ENCODE measurements around the gene RHOF. TPM values are rescaled to one million over a fixed set of nuclear protein-coding genes. Genes with fewer than 3 reads are reported as not detected.
A peak's percentile ranks its signal among the peaks of the same experiment; 100 is the strongest.

The RHOF gene
- total and polyA plus RNA-seq, 2 of the 13 experiments (the other 11 are each of a cell fraction or from before 2014, with no cell fraction given), result 14.6 to 32.2 TPM

GRCh38 chr12:121769831-121770301, 23.6 kb downstream of the RHOF start (continued):
- peak; percentile 34; the same call in 1 of the 2 replicates for TF ChIP-seq ARID4A (CRISPR knock-in tag; IDR thresholded peaks at IDR 0.05; ENCODE audit: borderline replicate concordance)
- TF ChIP-seq KLF9 (CRISPR knock-in tag; IDR thresholded peaks at IDR 0.05; ENCODE audit: low read depth), result no peak
- TF ChIP-seq MEF2D (CRISPR knock-in tag; IDR thresholded peaks at IDR 0.05), result 0 out of 2 replicates have a peak, but pooled peaks have one; percentile 22
- peak; percentile 62; the same call in 1 of the 2 replicates for TF ChIP-seq AKAP8 (CRISPR knock-in tag; IDR thresholded peaks at IDR 0.05)
- no peak; the same call in 1 of the 2 replicates for TF ChIP-seq TRAFD1 (CRISPR knock-in tag; IDR thresholded peaks at IDR 0.05; ENCODE audit: borderline replicate concordance)
- no peak for TF ChIP-seq FOXK2 (IDR thresholded peaks at IDR 0.05)
- peak; percentile 76 for TF ChIP-seq PAXIP1 (CRISPR knock-in tag; conservative IDR thresholded peaks at IDR 0.05)
- TF ChIP-seq MTF1 (CRISPR knock-in tag; IDR thresholded peaks at IDR 0.05), result no peak
- TF ChIP-seq UBTF (CRISPR knock-in tag; IDR thresholded peaks at IDR 0.05), result peak; percentile 68
- TF ChIP-seq FOXP1 (IDR thresholded peaks at IDR 0.05), result no peak
- peak; percentile 7; the same call in 1 of the 2 replicates for TF ChIP-seq FOXP1 (CRISPR knock-in tag; IDR thresholded peaks at IDR 0.05)
- 0 out of 2 replicates have a peak, but pooled peaks have one; percentile 19 for TF ChIP-seq RFXAP (CRISPR knock-in tag; IDR thresholded peaks at IDR 0.05; ENCODE audit: borderline replicate concordance)
- peak; percentile 56 for TF ChIP-seq ZNF781 (CRISPR knock-in tag; IDR thresholded peaks at IDR 0.05; ENCODE audit: borderline replicate concordance, not compliant biosample characterization)
- 0 out of 2 replicates have a peak, but pooled peaks have one; percentile 29 for TF ChIP-seq ELF3 (CRISPR knock-in tag; IDR thresholded peaks at IDR 0.05)
- TF ChIP-seq ZBTB7A (CRISPR knock-in tag; IDR thresholded peaks at IDR 0.05), result peak; percentile 58; the same call in 1 of the 2 replicates
- TF ChIP-seq SPEN (CRISPR knock-in tag; IDR thresholded peaks at IDR 0.05; ENCODE audit: low read depth), result peak; percentile 79
- no peak for TF ChIP-seq SOX13 (IDR thresholded peaks at IDR 0.05)
- TF ChIP-seq SOX13 (CRISPR knock-in tag; conservative IDR thresholded peaks at IDR 0.05 in 1 of 2, IDR thresholded peaks at IDR 0.05 in 1 of 2), result peak in 1 of 2 experiments; percentile 20; a peak in 1 of 4 replicates
- TF ChIP-seq ZNF709 (CRISPR knock-in tag; IDR thresholded peaks at IDR 0.05), result 0 out of 2 replicates have a peak, but pooled peaks have one; percentile 13

Data from HepG2 (cell line).